Panc1 (cell line): ENCODE data around the gene NKX2-2. TPM values are rescaled to one million over a fixed set of nuclear protein-coding genes. Genes with fewer than 3 reads are reported as not detected.

Experiments
- ATAC-seq: fragments of 200-7000 bp; cut with Tn5 transposase; 2 replicates; pipeline ENCODE4 v1.9.1; 2020; ENCODE audit warnings: mild to moderate bottlenecking, moderate library complexity
- BruUV-seq: library from RNA; stranded (reverse); fragments of 400-500 nt; replicated peaks from 2 replicates; lab custom pipeline; 2021; lab: Mats Ljungman, UMichigan
- CTCF ChIA-PET: fragments of 300-600 bp; sonication (Branson Sonifier 250); formaldehyde crosslinking; loops from one replicate; lab custom pipeline; 2022; ENCODE audit warnings: antibody characterized with exemption; lab: Charles Lee
- POLR2A ChIA-PET: fragments of 300-600 bp; sonication (Branson Sonifier 250); formaldehyde crosslinking; loops from one replicate; lab custom pipeline; 2022; ENCODE audit warnings: antibody characterized with exemption; lab: Charles Lee
- DNase-seq: peaks from one replicate; pipeline ENCODE4 v3.0.0-alpha.2; 2010; ENCODE audit warnings: low read depth, low spot score
- H3K27ac ChIP-seq: 2 replicates; pipeline ENCODE4 v1.5.1; 2011; ENCODE audit warnings: mild to moderate bottlenecking, low read length, inconsistent platforms
- H3K27me3 ChIP-seq: fragments of 200-500 bp; sonication (Bioruptor generic); 2 replicates; pipeline ENCODE4 v1.6.0; 2014; ENCODE audit warnings: low read length, inconsistent platforms; ENCODE audit not compliant: control insufficient read depth, insufficient read depth
- H3K36me3 ChIP-seq: fragments of 200-500 bp; sonication (Bioruptor generic); 2 replicates; pipeline ENCODE4 v1.5.1; 2014; ENCODE audit warnings: inconsistent platforms, mild to moderate bottlenecking, low read length, moderate library complexity; ENCODE audit not compliant: control insufficient read depth, insufficient read depth
- H3K4me1 ChIP-seq: 2 replicates; pipeline ENCODE4 v1.5.1; 2011; ENCODE audit warnings: inconsistent platforms, mild to moderate bottlenecking, low read length, moderate library complexity; ENCODE audit not compliant: control insufficient read depth, insufficient read depth
- H3K4me3 ChIP-seq, 2 experiments: 2 replicates each; pipeline ENCODE4 v1.5.1; 2011 to 2012; ENCODE audit warnings: low read depth in 2 of 2, low read length in 2 of 2, mild to moderate bottlenecking in 2 of 2, inconsistent platforms in 1 of 2, moderate library complexity in 1 of 2
- H3K9me3 ChIP-seq: fragments of 200-500 bp; sonication (Bioruptor generic); 2 replicates; pipeline ENCODE4 v1.5.1; 2014; ENCODE audit warnings: low read depth, mild to moderate bottlenecking, inconsistent platforms, low read length, moderate library complexity; ENCODE audit not compliant: control insufficient read depth, insufficient read depth
- CTCF ChIP-seq: fragments of 450-650 bp; IDR thresholded peaks from 2 replicates; pipeline ENCODE4 v1.5.1; 2017; ENCODE audit warnings: mild to moderate bottlenecking
- POLR2AphosphoS5 ChIP-seq: IDR thresholded peaks from 2 replicates; pipeline ENCODE4 v1.6.1; 2012; ENCODE audit warnings: mild to moderate bottlenecking, low read depth, low read length, moderate library complexity
- REST ChIP-seq, 2 experiments: IDR thresholded peaks; 2 replicates each; pipeline ENCODE4 v1.6.1; 2011 to 2012; ENCODE audit warnings: low read depth in 2 of 2, control low read depth in 1 of 2, low read length in 1 of 2, mild to moderate bottlenecking in 1 of 2, moderate library complexity in 1 of 2; ENCODE audit not compliant: insufficient read depth in 1 of 2
- SIN3A ChIP-seq: IDR thresholded peaks from 2 replicates; pipeline ENCODE4 v1.6.1; 2012; ENCODE audit warnings: low read depth, mild to moderate bottlenecking, low read length, moderate library complexity, borderline replicate concordance; ENCODE audit not compliant: insufficient read depth
- TCF7L2 ChIP-seq: IDR thresholded peaks from 2 replicates; pipeline ENCODE4 v1.6.1; 2011; ENCODE audit warnings: mild to moderate bottlenecking, low read depth, low read length, inconsistent platforms
- in situ Hi-C: cut with HindIII; loops from 2 replicates; pipeline ENCODE4 v1.10.0; 2016; ENCODE audit warnings: low sequenced_read_pairs, low pct_unique_long_range_greater_than_20kb
- intact Hi-C: fragments of 100-400 bp; cut with micrococcal nuclease; formaldehyde crosslinking; loops from one replicate; pipeline ENCODE4 v1.10.0; 2022; ENCODE audit not compliant: unreplicated experiment
- total RNA-seq: library from RNA; stranded (reverse); gene quantifications from one replicate; pipeline ENCODE4 v1.2.1, GENCODE V29; 2021; ENCODE audit not compliant: unreplicated experiment

NKX2-2 gene
- total RNA-seq, 1 experiment from 2014 or later = not detected

DNA sequence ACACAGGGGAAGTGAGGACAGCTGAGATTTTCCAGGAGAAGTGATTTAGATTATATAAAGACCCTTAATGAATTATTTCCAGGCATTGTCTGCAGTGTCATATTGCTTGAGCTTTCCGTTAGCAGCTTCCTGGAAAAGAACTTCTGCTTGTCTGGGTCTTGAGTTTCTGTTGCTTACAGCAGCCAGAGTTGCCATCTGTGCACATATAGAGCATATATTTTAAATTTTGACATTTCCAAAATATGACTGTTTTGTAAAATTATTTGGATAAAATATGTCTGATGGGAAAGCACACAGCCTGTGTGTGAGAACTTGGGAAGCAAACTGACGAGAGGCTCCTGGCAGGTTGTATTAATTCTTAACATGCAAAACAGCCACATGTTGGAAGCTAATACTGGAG, 21.0 kb upstream of the NKX2-2 start:
- DNase-seq (no peak), ATAC-seq (no peak)
- POLR2A ChIA-PET = no interaction called here
- Histone ChIP-seq H3K36me3 (no peaks in the 10 kb centered on the region), H3K27me3 (no peaks in the 10 kb centered on the region), H3K4me3 (no peak overlapping the region), H3K9me3 (no peaks in the 10 kb centered on the region), H3K27ac (no peak overlapping the region), H3K4me1 (no peaks in the 10 kb centered on the region)
- CTCF ChIA-PET = no interaction called here
- intact Hi-C loops (loop anchor here (5.0 kb wide), 1 partner anchor 37 kb away; no protein-coding TSS in a partner anchor), in situ Hi-C loops (no loop called here)
- TF ChIP-seq REST (IDR thresholded peaks at IDR 0.05; ENCODE audit: insufficient read depth in 1 of 2, low read depth in 2 of 2, low read length in 1 of 2) (no peak), POLR2AphosphoS5 (no peak)
- no TSS peak for BruUV-seq

GRCh38 chr20:21534453-21534852, 20.6 kb upstream of the NKX2-2 start:
- no TSS peak for BruUV-seq
- H3K36me3 ChIP-seq = no peaks in the 10 kb centered on the region
- H3K27ac ChIP-seq = no peak overlapping the region
- POLR2A ChIA-PET = no interaction called here
- in situ Hi-C loops = no loop called here
- no peaks in the 10 kb centered on the region for H3K9me3 ChIP-seq
- intact Hi-C loops = no loop called here
- no peaks in the 10 kb centered on the region for H3K27me3 ChIP-seq
- H3K4me3 ChIP-seq = no peak overlapping the region
- no peaks in the 10 kb centered on the region for H3K4me1 ChIP-seq
- TF ChIP-seq SIN3A (no peak), REST (IDR thresholded peaks at IDR 0.05; ENCODE audit: insufficient read depth in 1 of 2, low read depth in 2 of 2, low read length in 1 of 2) (no peak), CTCF (no peak), POLR2AphosphoS5 (no peak), TCF7L2 (no peak)
- ATAC-seq (no peak), DNase-seq (no peak)
- CTCF ChIA-PET = no interaction called here
